Dedifferentiated amniotic fluid mesenchymal stem cell (primary cell): ENCODE data around the gene RNASE11.
"Not testable (repeated sequence)": the region's sequence is repeated elsewhere in the genome, so short reads cannot be mapped to it uniquely, and the experiment has no call there.

Experiments used
- DNase-seq: peaks from one replicate; pipeline ENCODE4 v3.0.0-alpha.2; 2016; ENCODE audit errors: extremely low spot score

The RNASE11 gene

DNA sequence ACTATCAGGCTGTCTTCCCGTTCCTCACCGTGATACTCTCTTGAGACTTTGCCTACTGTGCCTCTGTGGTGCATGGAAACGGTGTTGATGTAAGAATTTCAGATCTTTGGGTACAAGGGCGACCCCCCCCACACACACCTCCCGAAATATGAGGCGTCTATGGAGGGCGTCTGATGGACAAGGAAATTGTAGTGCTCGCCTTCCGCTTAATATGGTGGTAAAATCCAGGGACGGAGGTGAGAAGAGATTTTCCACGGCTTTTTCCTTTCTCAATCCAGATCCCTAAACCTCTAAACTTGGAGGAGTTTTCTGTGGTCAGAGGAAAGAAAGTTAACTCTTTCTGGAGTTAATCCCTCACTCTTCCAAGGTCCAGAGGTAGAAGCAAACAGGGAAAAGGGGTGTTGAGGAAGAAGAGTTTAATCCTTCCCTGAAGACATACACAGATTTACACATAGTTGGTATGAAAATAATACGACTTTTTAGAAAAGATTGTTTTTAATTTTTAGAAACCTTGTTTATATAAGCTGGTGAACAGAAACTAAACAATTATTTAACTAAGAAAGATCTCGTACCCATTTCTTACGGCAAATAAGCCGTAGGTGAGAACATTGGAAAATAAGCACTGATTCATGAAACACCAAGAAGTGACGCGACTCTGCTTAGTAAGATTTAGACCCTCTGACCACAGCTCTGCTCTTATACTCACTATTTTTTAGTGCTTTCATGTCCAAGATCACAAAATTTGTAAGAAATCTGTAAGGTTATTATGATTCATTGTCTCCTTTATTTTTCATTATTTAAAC is 26.4 kb upstream of the RNASE11 start:
- DNase-seq: no peak

GRCh38 chr14:20613094-20614037 is 25.6 kb upstream of the RNASE11 start:
- peak; percentile 97 for DNase-seq

- no peak for DNase-seq
Observed at GRCh38 chr14:20612403-20612802, 24.6 kb upstream of the RNASE11 start.

- no peak for DNase-seq
Observed at GRCh38 chr14:20611277-20611676, 23.5 kb upstream of the RNASE11 start.

- DNase-seq: peak; percentile 76
Observed at GRCh38 chr14:20610002-20610765, 22.4 kb upstream of the RNASE11 start.

DNA sequence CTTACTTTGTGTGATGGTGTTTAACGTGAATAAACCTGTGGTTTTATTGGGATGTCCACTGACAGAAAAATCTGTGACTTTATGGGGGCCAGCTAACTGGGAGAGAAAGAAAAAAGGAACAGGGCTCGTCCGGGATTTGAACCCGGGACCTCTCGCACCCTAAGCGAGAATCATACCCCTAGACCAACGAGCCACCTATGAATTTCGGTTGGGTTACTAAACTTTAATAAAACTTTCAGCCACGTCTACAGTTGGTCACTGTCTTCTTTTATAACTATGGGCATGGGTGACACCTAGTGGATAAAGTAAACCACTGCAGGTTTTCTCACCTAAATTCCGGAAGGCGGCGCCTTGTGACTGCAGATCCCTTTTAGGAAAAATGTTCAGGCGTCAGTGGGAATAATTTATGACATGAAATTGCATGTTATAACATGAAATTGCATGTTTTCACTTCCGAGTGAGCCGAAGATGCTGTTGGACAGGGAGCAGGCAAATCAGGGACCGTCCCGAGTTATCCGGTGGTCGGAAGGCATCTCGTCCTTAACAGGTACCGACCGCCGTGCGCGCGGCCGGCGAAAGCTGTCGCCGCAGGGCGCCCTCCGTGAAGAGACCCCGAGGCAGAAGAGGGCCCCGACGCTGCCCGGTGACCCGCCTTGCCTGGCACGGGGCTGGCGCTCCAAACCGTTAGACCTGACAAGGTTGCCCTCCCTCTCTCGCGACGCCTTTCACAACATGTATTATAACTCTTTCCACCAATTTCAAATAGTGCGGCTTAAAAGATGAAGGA is 21.6 kb upstream of the RNASE11 start:
- DNase-seq: peak; percentile 91

DNA sequence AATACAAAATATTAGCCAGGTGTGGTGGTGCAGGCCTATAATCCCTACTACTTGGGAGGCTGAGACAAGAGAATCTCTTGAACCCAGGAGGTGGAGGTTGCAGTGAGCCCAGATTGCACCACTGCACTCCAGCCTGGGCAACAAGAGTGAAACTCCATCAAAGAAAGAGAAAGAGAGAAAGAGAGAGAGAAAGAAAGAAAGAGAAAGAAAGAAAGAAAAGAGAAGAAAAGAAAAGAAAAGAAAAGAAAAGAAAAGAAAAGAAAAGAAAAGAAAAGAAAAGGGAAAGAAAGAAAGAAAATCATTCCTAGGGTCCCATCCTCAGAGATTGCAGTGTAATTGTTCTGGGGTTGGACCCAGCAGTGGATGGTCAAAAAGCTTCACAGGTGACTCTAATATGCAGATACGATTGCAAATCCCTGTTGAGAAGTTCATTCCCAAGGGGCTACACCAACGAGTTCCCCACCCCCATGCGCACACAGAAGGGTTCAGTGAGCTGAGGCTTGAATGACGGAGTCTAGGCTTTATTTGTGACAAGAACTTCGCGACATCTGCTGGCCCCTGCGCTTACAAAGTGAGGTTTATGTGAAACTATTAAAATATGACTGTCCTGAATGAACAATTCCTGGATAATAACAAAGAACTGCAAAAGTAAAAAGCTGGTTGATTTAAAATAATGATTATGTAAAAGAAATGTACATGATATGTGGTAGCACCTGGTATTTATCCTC is 20.7 kb upstream of the RNASE11 start:
- no peak for DNase-seq

DNA sequence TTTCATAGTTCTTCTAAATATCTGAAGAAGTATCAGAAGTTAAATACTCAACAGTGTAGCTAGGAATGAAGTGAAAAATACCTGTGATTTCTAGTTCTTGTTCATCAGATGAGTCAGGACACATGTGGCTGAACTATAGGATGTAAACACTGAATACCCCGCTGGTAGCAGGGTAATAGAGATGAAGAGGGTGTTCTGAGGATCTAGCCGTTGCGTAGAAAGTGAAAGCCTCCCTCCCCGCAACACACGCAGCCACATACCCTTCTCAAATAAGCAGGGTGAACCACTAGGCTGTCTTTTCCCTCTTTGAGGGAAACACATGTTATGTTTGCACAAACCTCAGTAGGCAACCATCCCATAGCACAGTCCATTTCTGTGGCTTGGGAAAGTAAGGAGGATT is 19.8 kb upstream of the RNASE11 start:
- no peak for DNase-seq

GRCh38 chr14:20606902-20607242 is 19.1 kb upstream of the RNASE11 start:
- no peak for DNase-seq

- peak; percentile 23 for DNase-seq
Observed at GRCh38 chr14:20606190-20606901, 18.5 kb upstream of the RNASE11 start.

- DNase-seq: no peak
Observed at GRCh38 chr14:20603813-20604690, 16.3 kb upstream of the RNASE11 start.

- no peak for DNase-seq
Observed at GRCh38 chr14:20602583-20602982, 14.8 kb upstream of the RNASE11 start.

GRCh38 chr14:20601522-20601921 is 13.7 kb upstream of the RNASE11 start:
- DNase-seq: no peak

- no peak for DNase-seq
Observed at GRCh38 chr14:20597108-20597507, 9.3 kb upstream of the RNASE11 start.

- DNase-seq: not testable (repeated sequence)
Observed at GRCh38 chr14:20595726-20596125, 7.9 kb upstream of the RNASE11 start.

- DNase-seq: no peak
Observed at GRCh38 chr14:20592574-20592973, 4.8 kb upstream of the RNASE11 start.

DNA sequence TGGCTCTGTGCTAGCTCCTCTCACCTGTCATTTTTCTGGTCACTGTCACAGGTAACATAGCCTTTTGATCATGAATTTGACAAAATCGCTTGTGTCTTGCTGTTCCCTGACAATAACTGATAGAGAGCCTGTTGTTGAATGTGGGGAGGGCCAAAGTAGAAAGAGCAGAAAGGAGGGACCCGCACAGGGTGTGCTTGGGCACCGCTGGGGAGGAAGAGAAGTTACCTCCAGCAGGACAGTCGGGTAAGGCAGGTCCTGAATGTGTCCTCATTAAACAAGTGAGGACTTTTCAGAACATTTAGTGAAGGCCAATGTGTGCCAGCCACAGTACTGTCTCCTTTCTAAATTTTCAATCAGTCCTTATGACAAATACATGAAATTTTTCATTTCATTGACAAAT is 3.4 kb upstream of the RNASE11 start, which contains the start of gene RNASE12:
RNASE12 (minus strand) TSS at position 142 of the 400 bp plus-strand sequence. CDS start 653 bp downstream, outside the sequence.
- DNase-seq: no peak

GRCh38 chr14:20583908-20584307 is 3.9 kb downstream of the RNASE11 start:
- no peak for DNase-seq

DNA sequence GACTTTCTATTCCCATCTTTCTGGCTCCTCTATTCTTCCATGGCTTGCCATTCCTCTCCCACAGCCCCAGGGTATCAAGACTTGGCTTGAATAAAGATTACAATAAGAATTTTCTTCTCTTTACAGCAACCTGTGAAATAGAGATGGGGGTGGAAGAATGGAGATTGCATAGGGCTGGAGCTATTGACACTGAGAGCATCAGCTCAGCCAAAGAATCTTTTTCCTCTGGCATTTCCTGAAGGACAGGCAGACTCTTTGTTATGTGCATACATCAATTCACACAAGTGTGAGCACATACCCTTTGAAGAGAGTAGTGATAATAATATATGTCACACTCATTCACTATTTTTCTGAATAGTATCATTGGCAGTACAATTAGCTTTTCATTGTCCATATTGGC is 4.7 kb downstream of the RNASE11 start:
- no peak for DNase-seq
